Astrocyte (in vitro differentiated cells and primary cell): ENCODE data around the gene ZXDB.

Experiments used
- CTCF ChIP-seq: IDR thresholded peaks from 2 replicates; pipeline ENCODE4 v1.5.1; 2011; ENCODE audit warnings: low read depth, mild to moderate bottlenecking, inconsistent platforms, low read length, moderate library complexity; ENCODE audit not compliant: insufficient read depth
- EZH2 ChIP-seq: IDR thresholded peaks from 2 replicates; pipeline ENCODE4 v1.6.1; 2012; ENCODE audit warnings: mild to moderate bottlenecking, low read length, inconsistent platforms; ENCODE audit not compliant: insufficient read depth

- TF ChIP-seq EZH2: no peak
- TF ChIP-seq CTCF: no peak
Observed at GRCh38 chrX:57607295-57608187, 15.7 kb downstream of the ZXDB start.
